Kidney (tissue), 14 donors: ENCODE data around the gene ATP2B3. TPM values are rescaled to one million over a fixed set of nuclear protein-coding genes. Genes with fewer than 3 reads are reported as not detected.

Source experiments
- DNase-seq, 5 donors: peaks; one replicate each; pipeline ENCODE4 v3.0.0-alpha.2; 2013 to 2020
- FAIRE-seq: peaks from 2 replicates; lab custom pipeline; 2012; peaks lifted over from hg19 to GRCh38; lab: Jason Lieb, UNC
- H3K27ac ChIP-seq, 2 donors: one replicate each; pipeline ENCODE4 v1.7.0; 2013; ENCODE audit warnings: low read depth in 2 of 2, low read length in 2 of 2, inconsistent platforms in 1 of 2
- H3K27me3 ChIP-seq: one replicate; pipeline ENCODE4 v1.7.1; 2013; ENCODE audit warnings: low read length, inconsistent platforms; ENCODE audit not compliant: control insufficient read depth, insufficient read depth
- H3K36me3 ChIP-seq, 3 donors: one replicate each; pipeline versions ENCODE4 v1.7.0 to v1.7.1; 2013; ENCODE audit warnings: low read length in 3 of 3, control low read depth in 1 of 3, inconsistent platforms in 1 of 3; ENCODE audit not compliant: insufficient read depth in 3 of 3, control insufficient read depth in 2 of 3
- H3K4me1 ChIP-seq, 3 donors: one replicate each; pipeline versions ENCODE4 v1.7.0 to v1.7.1; 2013; ENCODE audit warnings: low read length in 3 of 3, inconsistent platforms in 1 of 3, low read depth in 1 of 3; ENCODE audit not compliant: control insufficient read depth in 2 of 3, insufficient read depth in 2 of 3
- H3K4me3 ChIP-seq, 3 donors: one replicate each; pipeline versions ENCODE4 v1.7.0 to v1.8.1; 2013; ENCODE audit warnings: low read length in 3 of 3, control low read depth in 1 of 3, inconsistent platforms in 1 of 3
- H3K9ac ChIP-seq, 3 donors: one replicate each; pipeline versions ENCODE4 v1.7.0 to v1.7.1; 2013; ENCODE audit warnings: low read length in 3 of 3, control low read depth in 1 of 3, inconsistent platforms in 1 of 3
- H3K9me3 ChIP-seq, 3 donors: one replicate each; pipeline versions ENCODE4 v1.7.0 to v1.7.1; 2013; ENCODE audit warnings: low read length in 3 of 3, control low read depth in 1 of 3, inconsistent platforms in 1 of 3; ENCODE audit not compliant: control insufficient read depth in 2 of 3, insufficient read depth in 1 of 3
- CTCF ChIP-seq: IDR thresholded peaks from 3 replicates; pipeline ENCODE4 v1.5.1; 2012; ENCODE audit warnings: mild to moderate bottlenecking, moderate library complexity, borderline replicate concordance; ENCODE audit not compliant: insufficient read depth; ENCODE audit errors: extremely low read depth
- intact Hi-C: fragments of 100-400 bp; cut with DNase I; formaldehyde crosslinking; loops from one replicate; pipeline ENCODE4 v1.11.1; 2022
- polyA plus RNA-seq: library from polyadenylated mRNA; stranded (reverse); fragments of 350-450 nt; fragmentation: Illumina TruSeq; extraction: RNeasy Lipid Tissue Mini Kit (QIAGEN cat#74804); gene quantifications from one replicate; pipeline ENCODE4 v1.2.3, GENCODE V29; 2014; ENCODE audit warnings: low read depth, low replicate concordance; ENCODE audit not compliant: insufficient read depth
- total RNA-seq: library from RNA; stranded (reverse); fragmentation: NEBNext Ultra II Directional; extraction: Animal tissue kit (Norgen Biotek cat#: 25700); gene quantifications from one replicate; pipeline ENCODE4 v1.2.1, GENCODE V29; 2021
- donor health status: control.
- donor health status: control.
- donor health status: control.
- donor health status: control.
- donor health status: control.
- donor health status: DM: yes; HTN: yes; CAD: no.
- donor health status: Normal renal cell carcinoma (clear cell type).

ATP2B3 gene
- total and polyA plus RNA-seq, 2 donors from 2014 or later = 0.37 TPM; not detected in 1

GRCh38 chrX:153623310-153624029, 106.0 kb downstream of the ATP2B3 start:
- Histone ChIP-seq H3K36me3 (no peaks in the 10 kb centered on the region), H3K9me3 (no peaks in the 10 kb centered on the region), H3K9ac (no peak overlapping the region), H3K4me3 (no peak overlapping the region), H3K4me1 (peaks cover 0 to 4% (median 0%) of the 10 kb centered on the region in 3 donors), H3K27me3 (no peaks in the 10 kb centered on the region), H3K27ac (peak overlapping the region; percentile 69 to 74)
- FAIRE-seq (no peak), DNase-seq (peak in 2 of 5 donors; percentile 56 to 68)
- intact Hi-C loops = no loop called here
- TF ChIP-seq CTCF = no peak

GRCh38 chrX:153624196-153625091, 107.0 kb downstream of the ATP2B3 start:
- Histone ChIP-seq H3K9me3 (no peaks in the 10 kb centered on the region), H3K27me3 (no peaks in the 10 kb centered on the region), H3K36me3 (no peaks in the 10 kb centered on the region), H3K27ac (peak overlapping the region; percentile 60 to 78), H3K9ac (peak overlapping the region in 1 of 3 donors; percentile 7), H3K4me1 (peaks cover 0 to 4% (median 0%) of the 10 kb centered on the region in 3 donors), H3K4me3 (peak overlapping the region in 1 of 3 donors; percentile 35)
- DNase-seq (peak in 2 of 5 donors; percentile 39 to 64), FAIRE-seq (no peak)
- TF ChIP-seq CTCF = no peak
- intact Hi-C loops = no loop called here

- Histone ChIP-seq H3K27ac (peak overlapping the region; percentile 75 to 78), H3K4me1 (peaks cover 0 to 4% (median 0%) of the 10 kb centered on the region in 3 donors), H3K9me3 (no peaks in the 10 kb centered on the region), H3K27me3 (no peaks in the 10 kb centered on the region), H3K9ac (peak overlapping the region in 1 of 3 donors; percentile 28), H3K36me3 (no peaks in the 10 kb centered on the region), H3K4me3 (peak overlapping the region in 2 of 3 donors; percentile 34 to 35)
- intact Hi-C loops = no loop called here
- DNase-seq (peak in 1 of 5 donors; percentile 58), FAIRE-seq (no peak)
- TF ChIP-seq CTCF = no peak
These were observed 108.0 kb downstream of the ATP2B3 start for GRCh38 chrX:153625271-153626024.
